Measurements from ENCODE around the gene EIF4G1. TPM values are rescaled to one million over a fixed set of nuclear protein-coding genes. Genes with fewer than 3 reads are reported as not detected.
A peak's percentile ranks its signal among the peaks of the same experiment; 100 is the strongest.

The EIF4G1 gene
- total and polyA plus RNA-seq, 2 experiments from 2014 or later: 227 to 552 TPM

DNA sequence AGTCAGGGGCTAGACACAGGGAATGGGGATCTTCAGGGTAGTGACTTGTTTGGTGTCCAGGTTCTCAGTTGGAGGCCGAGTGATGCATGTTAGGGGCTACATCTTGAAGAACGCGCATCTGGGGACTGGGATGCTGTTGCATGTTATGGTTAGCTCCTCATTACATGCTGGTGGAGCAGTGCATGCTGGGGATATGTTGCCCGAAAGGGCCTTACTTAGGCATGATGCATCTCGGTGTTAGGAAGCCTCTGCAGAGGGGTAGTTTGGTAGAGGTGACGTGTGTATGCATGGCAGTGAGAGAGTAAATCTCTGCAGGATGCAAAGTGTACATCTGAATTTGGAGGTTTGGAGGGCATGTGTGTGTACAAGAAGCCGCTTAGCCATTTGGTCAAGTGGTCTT lies 2.4 kb downstream of the EIF4G1 start:
- Histone ChIP-seq H2AFZ (no peak overlapping the region), H3K27ac (ENCODE audit: low read depth) (no peak overlapping the region), H3K9me2 (ENCODE audit: insufficient read depth) (no peaks in the 10 kb centered on the region), H3F3A (replicated peaks; ENCODE audit: low read depth) (peaks cover 8% of the 10 kb centered on the region; the same call in 1 of the 2 replicates), H4K20me1 (replicated peaks; ENCODE audit: insufficient read depth) (peaks cover 50% of the 10 kb centered on the region), H3K4me3 (peak overlapping the region; percentile 92), H3K27me3 (ENCODE audit: insufficient read depth) (no peaks in the 10 kb centered on the region), H3K4me2 (peak overlapping the region; percentile 93), H3K4me1 (ENCODE audit: insufficient read depth) (peaks cover 11% of the 10 kb centered on the region), H3K36me3 (ENCODE audit: insufficient read depth) (peaks cover 35% of the 10 kb centered on the region), H3K79me2 (replicated peaks; ENCODE audit: insufficient read depth) (peaks cover 67% of the 10 kb centered on the region)
- ATAC-seq: no peak
- DNase-seq (ENCODE audit: low spot score): no peak
- H3K36me3 Mint-ChIP-seq (ENCODE audit: low read depth): peaks cover 59% of the 10 kb centered on the region
- H3K4me3 Mint-ChIP-seq: peak overlapping the region; percentile 92
- peak overlapping the region; percentile 26; the same call in 1 of the 2 replicates for H3K27ac Mint-ChIP-seq
- H3K27me3 Mint-ChIP-seq (ENCODE audit: insufficient read depth, low read depth, poor library complexity): peaks cover 22% of the 10 kb centered on the region
- TF ChIP-seq NANOG (IDR thresholded peaks at IDR 0.05; ENCODE audit: borderline replicate concordance) (no peak), CREB1 (CRISPR knock-in tag; IDR thresholded peaks at IDR 0.05; ENCODE audit: low read depth) (no peak), EZH2 (IDR thresholded peaks at IDR 0.05; ENCODE audit: low read depth, unreplicated experiment) (no peak), ZNF114 (CRISPR knock-in tag; IDR thresholded peaks at IDR 0.05) (no peak), EZH2phosphoT487 (IDR thresholded peaks at IDR 0.05; ENCODE audit: unreplicated experiment) (no peak), POLR2AphosphoS5 (IDR thresholded peaks at IDR 0.05; ENCODE audit: low read depth) (no peak), STAT1 (IDR thresholded peaks at IDR 0.05; ENCODE audit: unreplicated experiment) (no peak), ETS1 (IDR thresholded peaks at IDR 0.05) (no peak), REST (IDR thresholded peaks at IDR 0.05; ENCODE audit: unreplicated experiment) (no peak)
- TF ChIP-seq, protein P1, sequence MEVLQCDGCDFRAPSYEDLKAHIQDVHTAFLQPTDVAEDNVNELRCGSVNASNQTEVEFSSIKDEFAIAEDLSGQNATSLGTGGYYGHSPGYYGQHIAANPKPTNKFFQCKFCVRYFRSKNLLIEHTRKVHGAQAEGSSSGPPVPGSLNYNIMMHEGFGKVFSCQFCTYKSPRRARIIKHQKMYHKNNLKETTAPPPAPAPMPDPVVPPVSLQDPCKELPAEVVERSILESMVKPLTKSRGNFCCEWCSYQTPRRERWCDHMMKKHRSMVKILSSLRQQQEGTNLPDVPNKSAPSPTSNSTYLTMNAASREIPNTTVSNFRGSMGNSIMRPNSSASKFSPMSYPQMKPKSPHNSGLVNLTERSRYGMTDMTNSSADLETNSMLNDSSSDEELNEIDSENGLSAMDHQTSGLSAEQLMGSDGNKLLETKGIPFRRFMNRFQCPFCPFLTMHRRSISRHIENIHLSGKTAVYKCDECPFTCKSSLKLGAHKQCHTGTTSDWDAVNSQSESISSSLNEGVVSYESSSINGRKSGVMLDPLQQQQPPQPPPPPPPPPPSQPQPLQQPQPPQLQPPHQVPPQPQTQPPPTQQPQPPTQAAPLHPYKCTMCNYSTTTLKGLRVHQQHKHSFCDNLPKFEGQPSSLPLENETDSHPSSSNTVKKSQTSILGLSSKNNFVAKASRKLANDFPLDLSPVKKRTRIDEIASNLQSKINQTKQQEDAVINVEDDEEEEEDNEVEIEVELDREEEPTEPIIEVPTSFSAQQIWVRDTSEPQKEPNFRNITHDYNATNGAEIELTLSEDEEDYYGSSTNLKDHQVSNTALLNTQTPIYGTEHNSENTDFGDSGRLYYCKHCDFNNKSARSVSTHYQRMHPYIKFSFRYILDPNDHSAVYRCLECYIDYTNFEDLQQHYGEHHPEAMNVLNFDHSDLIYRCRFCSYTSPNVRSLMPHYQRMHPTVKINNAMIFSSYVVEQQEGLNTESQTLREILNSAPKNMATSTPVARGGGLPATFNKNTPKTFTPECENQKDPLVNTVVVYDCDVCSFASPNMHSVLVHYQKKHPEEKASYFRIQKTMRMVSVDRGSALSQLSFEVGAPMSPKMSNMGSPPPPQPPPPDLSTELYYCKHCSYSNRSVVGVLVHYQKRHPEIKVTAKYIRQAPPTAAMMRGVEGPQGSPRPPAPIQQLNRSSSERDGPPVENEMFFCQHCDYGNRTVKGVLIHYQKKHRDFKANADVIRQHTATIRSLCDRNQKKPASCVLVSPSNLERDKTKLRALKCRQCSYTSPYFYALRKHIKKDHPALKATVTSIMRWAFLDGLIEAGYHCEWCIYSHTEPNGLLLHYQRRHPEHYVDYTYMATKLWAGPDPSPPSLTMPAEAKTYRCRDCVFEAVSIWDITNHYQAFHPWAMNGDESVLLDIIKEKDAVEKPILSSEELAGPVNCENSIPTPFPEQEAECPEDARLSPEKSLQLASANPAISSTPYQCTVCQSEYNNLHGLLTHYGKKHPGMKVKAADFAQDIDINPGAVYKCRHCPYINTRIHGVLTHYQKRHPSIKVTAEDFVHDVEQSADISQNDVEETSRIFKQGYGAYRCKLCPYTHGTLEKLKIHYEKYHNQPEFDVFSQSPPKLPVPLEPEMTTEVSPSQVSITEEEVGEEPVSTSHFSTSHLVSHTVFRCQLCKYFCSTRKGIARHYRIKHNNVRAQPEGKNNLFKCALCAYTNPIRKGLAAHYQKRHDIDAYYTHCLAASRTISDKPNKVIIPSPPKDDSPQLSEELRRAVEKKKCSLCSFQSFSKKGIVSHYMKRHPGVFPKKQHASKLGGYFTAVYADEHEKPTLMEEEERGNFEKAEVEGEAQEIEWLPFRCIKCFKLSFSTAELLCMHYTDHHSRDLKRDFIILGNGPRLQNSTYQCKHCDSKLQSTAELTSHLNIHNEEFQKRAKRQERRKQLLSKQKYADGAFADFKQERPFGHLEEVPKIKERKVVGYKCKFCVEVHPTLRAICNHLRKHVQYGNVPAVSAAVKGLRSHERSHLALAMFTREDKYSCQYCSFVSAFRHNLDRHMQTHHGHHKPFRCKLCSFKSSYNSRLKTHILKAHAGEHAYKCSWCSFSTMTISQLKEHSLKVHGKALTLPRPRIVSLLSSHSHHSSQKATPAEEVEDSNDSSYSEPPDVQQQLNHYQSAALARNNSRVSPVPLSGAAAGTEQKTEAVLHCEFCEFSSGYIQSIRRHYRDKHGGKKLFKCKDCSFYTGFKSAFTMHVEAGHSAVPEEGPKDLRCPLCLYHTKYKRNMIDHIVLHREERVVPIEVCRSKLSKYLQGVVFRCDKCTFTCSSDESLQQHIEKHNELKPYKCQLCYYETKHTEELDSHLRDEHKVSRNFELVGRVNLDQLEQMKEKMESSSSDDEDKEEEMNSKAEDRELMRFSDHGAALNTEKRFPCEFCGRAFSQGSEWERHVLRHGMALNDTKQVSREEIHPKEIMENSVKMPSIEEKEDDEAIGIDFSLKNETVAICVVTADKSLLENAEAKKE (CRISPR knock-in tag; IDR thresholded peaks at IDR 0.05): no peak
- TF ChIP-seq, protein P2, sequence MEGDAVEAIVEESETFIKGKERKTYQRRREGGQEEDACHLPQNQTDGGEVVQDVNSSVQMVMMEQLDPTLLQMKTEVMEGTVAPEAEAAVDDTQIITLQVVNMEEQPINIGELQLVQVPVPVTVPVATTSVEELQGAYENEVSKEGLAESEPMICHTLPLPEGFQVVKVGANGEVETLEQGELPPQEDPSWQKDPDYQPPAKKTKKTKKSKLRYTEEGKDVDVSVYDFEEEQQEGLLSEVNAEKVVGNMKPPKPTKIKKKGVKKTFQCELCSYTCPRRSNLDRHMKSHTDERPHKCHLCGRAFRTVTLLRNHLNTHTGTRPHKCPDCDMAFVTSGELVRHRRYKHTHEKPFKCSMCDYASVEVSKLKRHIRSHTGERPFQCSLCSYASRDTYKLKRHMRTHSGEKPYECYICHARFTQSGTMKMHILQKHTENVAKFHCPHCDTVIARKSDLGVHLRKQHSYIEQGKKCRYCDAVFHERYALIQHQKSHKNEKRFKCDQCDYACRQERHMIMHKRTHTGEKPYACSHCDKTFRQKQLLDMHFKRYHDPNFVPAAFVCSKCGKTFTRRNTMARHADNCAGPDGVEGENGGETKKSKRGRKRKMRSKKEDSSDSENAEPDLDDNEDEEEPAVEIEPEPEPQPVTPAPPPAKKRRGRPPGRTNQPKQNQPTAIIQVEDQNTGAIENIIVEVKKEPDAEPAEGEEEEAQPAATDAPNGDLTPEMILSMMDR (conservative IDR thresholded peaks at IDR 0.05; ENCODE audit: low read depth in 2 of 2): no peak
- H3K4me1 Mint-ChIP-seq: peaks cover 29% of the 10 kb centered on the region
- no peaks in the 10 kb centered on the region for H3K9me3 Mint-ChIP-seq
